ENCODE measurements around the gene HECW1.
"Not testable (repeated sequence)": the region's sequence is repeated elsewhere in the genome, so short reads cannot be mapped to it uniquely, and the experiment has no call there.

HECW1 gene

DNA sequence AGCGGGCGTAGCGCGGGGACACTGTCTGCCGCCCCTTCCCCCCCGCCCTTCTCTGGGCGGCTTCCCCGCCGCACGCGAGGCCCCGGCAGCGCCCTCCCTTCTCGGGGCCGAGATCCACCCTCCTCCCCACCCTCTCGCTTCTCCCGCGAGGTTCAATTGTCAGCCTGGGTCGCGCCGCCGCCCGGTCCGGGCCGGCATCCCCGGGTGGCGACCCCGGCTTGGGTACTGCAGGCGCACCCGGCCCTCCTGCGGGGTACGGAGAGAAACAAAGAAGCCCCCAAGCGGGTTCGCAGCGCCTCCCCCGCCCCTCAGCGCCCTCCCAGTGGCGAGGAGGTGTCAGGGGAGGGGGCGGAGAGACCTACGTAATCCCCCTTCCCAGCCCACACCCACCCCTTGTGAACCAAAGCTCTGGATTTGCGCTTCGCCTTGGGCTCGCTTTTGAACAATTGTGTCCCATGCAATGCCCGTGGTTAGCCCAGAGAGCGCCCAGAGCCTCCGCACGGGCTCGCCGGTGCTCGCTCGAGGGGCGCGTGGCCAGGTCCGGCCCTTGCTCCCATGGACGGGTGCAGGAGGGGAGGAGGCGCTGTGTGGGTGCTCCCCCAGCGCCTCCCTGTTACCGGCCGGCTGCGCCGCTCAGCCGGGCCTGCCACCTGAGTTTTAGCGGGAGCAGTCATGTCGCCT lies 634 bp downstream of the HECW1 start:
- no peak for DNase-seq

DNA sequence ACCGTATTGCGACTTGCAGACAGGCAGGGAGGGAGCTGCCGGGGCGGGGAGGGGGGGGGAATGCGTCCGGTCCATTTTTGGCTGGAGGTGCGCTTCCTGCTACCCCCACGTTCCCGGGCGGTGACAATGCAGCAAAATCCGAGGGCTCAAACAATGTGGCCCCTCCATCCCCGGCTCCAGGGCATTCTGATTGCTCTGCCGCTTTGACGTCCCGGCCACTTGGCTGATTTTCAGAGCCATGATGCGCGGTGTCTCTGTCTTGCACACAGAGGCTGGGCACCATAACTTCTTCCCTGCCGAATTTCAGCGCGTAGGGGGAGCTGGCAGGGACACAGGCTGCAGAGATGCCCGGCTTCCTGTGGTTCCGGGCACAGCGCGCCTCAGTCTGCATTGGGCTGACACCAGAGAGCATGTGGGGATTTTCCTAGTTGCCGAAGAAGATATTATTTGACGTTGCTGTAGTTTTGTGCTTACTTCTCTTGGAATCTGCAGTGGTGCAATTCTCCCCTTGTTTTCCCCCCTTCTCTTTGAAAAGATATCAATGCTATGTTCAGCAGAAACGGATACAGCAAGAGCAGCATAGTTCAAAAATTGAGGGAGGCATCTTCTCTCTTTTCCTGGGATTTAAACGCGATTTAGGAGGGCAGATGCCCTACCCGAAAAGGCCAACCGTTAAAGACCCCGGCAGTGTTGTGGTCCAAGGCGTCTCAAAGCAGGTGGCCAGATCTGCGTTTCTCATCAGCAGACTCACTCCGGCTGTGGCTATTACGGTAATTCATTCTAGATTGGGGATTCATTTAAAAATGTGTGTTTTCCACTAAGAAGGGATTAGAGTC lies 1.4 kb downstream of the HECW1 start:
- DNase-seq: no peak

DNA sequence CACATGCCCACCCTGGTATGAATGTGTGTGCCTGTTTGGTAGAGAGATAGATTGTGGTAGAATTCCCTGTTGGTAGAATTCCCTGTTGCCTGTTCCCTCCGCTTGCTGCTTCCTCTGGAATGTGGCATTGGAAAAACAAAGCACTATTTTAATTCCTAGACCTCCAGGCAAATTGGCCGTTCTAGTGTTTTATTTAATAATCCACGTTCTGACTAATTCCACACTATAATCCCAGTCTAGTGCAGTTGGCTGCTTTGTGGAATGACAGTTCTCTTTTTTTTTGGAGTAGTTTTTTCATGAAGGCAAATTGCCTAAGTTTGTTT lies 2.0 kb downstream of the HECW1 start:
- DNase-seq: no peak

DNA sequence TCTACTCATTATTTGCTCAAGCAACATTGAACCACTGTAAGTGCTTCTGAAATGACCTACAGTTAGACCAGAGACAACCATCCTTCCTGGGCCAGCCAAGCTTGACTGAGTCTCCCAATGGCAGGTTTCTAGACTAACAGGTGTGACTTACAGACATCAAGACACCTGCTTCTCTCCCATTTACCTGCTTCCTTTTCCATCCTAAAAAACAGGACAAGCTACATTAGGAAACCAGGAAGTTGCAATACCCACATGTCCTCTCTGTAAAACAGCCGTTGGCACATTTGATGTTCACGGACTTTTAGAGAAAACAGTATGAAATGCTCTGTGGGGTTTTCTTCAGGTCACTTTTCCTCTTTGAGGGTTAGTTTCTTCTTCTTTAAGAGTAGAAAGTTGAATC lies 4.0 kb downstream of the HECW1 start:
- no peak for DNase-seq

DNA sequence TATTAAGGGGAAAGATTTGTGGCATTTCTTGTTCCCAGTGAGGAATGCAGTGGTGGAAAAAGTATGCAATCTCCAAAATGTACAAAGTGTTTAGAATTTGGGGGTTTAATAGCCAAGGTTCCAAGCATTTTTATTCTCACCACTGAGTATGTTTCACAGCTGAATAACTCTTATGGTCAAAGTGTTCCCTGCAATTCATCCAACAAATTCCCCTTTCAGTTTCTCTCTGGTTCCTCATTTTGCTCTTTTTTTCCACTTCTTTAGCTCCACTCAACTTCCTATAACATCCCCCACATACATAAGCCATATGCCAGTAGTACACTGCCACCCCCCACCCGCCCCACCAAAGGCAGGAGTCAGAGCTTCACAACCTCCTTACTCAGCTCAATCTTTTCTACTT lies 4.6 kb downstream of the HECW1 start:
- no peak for DNase-seq

DNA sequence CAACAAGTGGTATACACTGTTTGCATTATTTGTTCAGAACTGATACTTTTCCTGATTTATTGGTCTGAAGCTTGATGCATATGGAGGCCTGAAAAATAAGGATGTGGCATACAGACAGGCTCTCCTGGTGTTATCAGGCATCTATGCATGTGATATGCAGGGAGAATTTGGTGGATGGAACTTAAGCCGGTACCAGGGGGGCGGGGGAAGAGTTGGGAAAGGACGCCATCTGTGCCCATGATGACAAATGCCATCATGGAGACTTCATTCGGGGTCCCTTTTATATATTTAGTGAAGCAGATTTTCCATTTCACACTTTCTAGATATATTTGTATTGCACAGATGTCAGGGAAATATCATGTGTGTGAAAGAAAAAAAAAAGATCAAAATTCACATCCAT lies 5.4 kb downstream of the HECW1 start:
- no peak for DNase-seq

DNA sequence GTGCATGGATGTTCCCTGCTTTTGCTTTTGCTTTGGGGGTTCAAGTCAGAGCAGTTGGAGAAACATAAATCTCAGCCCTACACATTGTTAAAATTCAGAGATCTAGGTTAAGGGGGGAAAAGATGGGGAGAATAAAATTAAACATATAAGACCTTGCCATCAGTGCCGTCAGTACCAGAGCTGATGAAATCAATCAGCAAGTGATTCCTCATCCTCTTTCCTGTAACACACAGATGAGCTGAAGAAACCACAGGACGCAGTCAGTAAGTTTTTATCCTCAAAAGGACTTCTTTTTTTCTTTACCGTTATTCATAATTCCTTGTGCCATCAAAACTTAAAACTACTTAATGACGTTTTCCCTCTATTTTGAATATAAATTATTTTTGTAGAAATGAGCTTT lies 5.9 kb downstream of the HECW1 start:
- DNase-seq: no peak

DNA sequence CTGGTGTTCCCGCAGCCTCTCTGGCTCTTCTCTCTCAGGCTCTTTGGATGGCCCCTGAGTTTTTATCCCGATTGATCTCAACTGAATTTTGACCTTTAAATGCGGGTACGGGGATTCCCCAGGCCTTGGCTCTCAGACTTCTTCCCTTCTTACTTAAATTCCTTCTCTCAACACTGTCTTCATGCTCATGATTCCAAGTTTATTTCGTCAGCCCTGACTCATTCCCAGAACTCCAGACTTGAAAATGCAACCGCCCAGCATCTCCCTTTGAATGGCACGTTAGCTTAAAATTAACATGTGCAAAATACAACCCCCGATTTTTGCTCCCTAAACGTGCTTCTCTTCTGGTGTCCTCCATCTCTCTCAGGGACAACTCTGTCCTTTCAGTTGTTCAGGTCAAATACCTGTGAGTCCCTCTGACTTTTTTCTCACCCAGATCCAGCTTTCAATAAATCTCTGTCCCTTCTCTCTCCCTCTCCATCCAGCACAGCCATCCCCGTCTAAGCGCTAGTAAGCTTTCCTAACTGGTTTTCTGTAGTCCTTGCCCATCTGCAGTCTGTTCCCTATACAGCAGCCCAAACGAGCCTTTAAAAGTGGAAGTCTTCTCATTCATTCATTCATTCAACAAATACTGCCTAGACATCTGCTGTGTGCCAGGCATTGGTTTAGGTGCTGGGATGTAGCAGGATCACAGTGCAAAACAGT lies 7.1 kb downstream of the HECW1 start:
- no peak for DNase-seq

DNA sequence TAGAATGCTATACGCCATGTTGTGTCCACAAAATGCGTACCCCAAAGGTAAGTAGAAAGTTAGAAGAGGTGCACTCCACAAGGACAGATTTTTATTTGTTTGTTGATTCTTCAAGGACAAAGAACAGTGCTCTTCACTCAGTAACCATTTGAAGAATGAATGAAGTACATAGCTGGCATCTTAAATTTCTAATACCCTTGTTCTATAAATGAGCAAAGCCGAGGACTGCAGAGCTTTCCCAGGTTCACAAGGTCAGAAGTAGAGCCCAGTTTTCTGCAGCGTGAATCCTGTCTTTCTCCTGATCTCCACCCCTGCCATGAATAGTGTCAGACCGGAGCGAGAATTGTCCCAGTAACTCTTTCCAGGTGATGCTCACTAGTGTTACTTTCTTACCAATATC lies 9.5 kb downstream of the HECW1 start:
- DNase-seq: no peak

DNA sequence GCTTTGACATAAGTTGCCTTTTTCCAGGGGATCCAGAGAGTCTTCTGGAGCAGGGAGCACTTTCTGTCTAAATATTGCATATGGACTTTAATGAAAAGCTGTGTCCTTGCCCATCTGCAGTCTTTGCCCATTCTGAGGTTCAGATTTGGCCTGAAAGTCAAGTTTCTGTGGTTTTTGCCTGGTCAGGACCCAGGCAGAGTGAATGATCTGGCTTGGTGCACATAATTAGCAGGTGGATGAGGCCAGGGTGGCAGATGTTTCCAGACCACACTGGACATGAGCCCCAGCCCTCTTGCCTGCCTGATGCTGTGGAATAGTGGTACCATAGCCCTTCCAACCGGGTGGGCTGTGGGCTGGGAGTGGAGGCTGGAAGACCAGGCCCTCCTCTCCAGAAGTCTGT lies 11.0 kb downstream of the HECW1 start:
- DNase-seq: no peak

DNA sequence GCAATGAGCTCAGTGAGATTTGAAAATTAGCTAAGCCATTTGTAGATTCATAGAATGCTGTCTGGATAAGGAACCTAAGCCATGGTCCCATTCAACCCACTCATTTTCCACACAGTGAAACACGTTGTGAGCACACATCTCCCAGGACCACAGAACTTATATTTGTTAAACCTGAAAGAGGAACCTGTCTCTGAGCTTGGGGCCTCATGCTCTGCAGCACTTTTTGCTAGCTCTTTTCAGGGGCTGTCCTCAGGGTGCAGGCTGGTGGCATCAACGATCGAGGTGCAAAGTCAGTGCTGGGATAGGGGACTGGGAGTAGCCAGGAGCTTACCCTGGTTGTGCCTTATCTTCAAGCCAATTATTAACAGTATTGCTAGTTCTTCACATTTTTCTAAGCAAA lies 11.9 kb downstream of the HECW1 start:
- no peak for DNase-seq

DNA sequence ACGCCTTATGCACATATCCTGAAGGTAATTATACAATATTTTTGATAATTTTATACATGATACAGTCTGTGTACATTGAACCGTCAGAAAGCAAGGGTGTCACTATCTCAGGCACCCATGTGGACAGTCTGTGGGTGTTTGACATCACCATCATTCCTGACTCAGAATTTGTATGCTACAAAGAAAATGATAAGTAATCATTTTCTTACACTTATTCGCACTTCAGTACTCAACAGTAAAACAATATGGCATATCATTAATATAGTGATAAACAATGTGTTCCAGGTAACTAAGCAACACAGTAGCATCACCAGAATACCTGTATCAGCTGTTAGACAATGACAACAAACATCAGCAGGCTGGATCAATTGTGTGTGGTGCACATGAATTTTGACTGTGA lies 17.9 kb downstream of the HECW1 start:
- DNase-seq: no peak

DNA sequence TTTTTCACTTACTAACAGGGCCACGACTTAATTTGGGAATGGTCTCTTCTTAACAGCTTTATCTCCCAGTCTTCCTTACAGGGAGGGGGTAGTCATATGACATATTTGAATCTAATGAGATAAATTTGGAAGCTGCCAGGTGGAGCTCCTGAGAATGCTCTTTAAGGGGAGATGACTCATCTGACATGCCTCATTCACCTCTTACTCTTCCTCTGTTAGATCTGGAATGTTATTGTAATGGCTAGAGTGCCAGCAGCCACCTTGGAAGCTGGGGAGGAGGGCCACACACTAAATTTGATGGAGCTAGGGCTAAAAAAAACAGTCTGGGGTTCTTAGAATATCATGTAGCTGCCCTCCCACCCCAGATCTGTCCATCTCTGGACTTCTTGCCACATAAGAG lies 22.7 kb downstream of the HECW1 start:
- DNase-seq: no peak

DNA sequence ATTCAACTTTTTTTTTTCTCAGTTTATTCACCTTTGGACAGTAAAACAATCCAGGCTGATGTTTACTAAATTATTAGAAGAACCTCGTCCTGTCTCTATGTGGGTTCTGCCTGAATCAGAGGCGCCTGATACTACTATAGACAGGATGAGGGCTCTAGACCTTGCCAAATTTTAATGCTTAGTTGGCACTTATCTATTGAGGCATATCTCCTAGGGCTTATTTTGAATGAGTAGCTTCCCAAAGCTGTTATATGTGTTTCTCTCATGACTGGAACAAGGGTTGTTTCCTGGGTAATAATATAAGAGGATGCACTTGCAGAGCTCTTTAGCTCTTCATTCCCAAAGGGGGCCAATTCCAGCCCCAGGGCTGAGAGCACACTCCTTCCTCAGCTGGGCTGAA lies 23.6 kb downstream of the HECW1 start:
- DNase-seq: no peak

DNA sequence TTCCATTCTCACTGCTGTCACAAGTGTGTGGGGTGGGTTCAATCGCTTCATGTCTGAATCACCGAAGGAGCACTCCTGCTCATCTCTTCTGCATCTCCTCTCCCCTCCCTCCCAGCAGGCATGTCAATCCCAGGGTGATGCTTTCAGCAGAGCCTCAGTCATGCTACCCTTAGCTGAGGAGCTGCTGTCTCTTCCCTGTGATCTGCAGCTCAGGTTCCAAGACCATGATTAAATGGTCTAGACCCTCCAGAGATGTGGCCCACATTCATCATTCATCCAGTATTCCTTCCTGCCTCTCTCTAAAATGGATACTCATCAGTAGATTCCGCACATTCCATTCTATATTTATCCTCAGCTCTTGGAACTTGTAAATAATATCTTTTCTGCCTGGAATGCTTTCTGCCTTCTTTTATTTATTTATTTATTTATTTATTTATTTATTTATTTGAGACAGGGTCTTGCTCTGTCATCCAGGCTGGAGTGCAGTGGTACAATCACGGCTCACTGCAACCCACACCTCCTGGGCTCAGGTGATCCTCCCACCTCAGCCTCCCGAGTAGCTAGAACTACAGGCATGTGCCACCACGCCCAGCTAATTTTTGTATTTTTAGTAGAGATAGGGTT lies 24.8 kb downstream of the HECW1 start:
- DNase-seq: not testable (repeated sequence)

DNA sequence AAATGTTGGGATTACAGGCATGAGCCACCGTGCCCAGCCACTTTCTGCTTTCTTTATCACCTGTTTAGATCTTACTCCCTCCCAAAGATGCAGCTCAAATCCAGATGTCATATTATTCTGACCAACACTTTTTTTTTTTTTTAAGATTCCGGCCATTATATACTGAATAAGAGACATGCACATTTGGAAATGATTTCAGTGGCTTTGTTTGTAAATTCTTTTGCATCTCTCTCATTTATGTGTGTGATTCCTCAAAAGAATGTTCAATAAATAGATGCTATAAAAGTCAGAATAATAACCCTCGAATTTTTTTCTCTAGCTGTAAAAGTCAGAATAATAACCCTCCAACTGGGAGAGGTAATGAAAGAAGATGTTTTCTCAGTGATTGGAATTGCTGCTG lies 25.4 kb downstream of the HECW1 start:
- DNase-seq: no peak

DNA sequence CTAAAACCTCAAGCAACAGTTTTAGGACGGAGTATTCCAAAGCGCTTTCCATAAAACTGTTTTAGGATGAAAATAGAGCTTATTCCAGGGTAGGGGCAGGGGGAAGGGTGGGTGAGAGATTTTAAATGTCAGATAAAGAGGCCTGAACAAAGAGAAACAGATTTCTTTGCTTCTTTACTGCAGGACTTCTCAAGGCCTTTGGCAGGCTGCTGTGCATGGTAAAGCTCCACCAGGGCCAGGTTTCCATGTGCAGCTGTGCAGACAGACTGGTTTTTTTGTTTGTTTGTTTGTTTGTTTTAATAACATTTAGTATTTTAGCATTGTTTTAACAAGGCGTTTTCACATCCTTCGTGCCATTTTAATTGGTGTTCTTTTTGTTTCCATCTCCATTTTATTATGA lies 26.3 kb downstream of the HECW1 start:
- DNase-seq: no peak

DNA sequence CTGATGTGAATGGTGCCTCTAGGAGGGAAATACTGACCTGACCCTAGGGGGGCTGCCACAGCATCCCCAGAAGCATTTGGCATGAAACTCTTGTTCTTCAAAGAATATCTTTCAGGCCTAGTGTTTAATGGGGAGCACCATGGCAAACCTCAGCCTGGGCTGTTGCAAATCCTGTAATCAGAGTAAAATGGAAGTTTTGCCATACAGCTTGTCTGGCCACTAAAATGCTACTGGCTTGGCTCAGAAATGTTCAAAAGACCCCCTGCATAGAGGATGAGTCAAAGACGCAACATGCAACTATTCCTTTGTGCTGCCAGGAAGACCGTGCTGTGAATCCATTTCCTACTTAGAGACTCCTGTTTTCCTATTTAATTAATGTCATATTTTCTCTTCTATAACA lies 26.7 kb downstream of the HECW1 start:
- DNase-seq: no peak

DNA sequence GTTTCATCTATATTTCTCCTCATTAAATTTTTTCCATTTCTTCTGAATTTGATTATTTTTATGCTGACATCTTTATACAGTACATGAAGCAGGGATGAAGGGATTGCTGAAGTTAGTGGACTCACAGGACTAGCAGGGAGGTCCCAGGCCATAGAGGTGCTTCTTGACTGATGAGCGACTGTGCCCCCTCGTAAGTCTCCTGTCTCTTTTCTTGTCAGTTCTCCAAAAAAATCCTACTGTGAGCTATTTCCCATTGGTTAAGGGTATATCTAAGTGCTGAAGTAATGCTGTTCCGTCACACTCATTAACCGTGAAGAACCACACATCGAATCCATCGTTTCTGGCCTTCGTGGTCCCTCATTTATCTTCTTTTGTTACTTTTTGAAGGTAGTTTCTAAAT lies 27.7 kb downstream of the HECW1 start:
- no peak for DNase-seq

DNA sequence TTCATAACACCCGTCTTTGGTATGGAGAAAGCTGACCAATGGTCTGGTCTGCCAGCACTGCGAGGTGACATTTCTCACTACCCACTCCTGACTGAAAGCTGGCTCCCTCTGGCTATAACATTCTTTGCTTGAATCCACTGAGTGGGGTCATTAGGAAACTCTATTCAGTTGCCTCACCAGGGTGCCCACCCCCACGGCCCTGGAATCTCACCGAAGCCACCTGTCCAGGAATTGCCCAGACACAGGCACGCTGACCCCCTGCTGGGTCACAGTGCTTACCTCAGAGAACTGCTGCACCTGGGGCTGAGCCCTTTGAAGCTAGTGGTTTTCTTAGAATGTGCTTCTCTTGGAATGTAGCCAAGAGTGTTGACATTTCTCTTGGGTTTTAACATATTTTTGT lies 28.6 kb downstream of the HECW1 start:
- no peak for DNase-seq

DNA sequence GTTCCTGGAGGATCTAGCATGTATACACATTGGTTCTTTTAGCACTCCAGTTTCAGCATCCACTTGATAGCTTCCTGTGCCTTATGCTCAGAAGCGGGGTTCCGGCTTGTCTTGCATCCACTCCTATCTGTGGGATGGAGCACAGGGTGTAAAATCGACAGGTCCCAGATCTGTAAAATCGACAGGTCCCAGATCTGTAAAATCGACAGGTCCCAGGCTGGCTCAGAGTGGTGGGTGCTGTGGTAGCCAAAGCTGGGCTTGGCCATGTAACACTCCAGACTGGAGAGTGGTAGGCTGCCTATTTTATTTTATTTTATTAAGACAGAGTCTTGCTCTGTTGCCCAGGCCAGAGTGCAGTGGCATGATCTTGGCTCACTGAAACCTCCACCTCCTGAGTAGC lies 30.3 kb downstream of the HECW1 start:
- no peak for DNase-seq

DNA sequence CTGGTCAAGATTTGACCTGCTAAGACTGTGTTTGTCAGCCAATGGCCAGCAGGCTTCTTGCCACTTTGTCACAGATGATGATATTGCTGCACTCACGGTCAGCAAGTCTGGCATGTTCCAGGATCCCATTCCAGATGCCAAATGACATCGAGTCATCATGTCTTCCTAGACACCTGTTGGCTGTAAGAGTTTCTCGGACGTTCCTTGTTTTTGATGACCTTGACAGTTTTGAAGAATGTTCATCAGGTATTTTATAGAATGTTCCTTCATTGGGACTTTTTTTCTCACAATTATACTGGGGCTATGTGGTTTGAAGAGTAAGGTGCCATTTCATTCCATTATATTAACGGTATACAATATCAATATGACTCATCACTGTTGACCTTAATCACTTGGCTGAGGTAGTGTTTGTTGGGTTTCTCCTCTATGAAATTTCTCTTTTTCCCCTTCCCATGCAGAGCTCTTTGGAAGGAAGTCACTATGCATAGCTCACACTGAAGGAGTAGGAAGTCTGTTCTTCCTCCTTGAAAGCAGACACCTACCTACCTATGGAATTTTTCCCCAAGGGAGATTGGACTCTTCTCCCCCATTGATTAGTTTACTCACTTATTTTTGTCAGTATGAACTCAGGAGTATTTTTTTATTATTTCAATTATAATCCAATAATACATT lies 31.6 kb downstream of the HECW1 start:
- DNase-seq: no peak

DNA sequence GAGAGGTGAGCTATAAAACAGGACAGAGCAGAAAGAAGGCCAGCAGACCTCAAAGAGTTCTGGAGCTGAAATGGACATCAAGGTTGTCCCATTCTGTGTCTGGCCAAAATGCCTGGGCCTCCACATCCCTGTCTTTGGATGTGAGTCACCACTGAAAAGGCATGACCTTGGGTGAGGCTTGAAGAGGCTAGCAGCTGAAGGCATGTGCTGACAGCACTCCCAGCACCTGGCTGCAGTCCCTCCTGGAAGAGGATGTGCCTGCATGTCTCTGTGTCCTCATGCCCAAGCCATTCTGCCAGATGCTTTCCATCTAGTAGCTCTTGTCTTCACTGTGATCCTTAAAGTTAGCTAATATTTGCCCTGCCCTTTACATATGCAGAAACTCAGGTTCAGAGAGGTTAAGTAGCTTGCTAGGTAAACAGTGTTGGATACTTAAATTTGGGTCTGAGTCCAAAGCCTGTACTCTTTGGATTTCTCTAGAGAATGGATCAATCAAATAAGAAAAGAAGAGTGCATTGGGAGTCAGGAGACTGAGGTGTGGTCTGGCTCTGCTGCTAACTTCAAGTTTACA lies 35.8 kb downstream of the HECW1 start:
- DNase-seq: no peak
